DND-41 (cell line): ENCODE data around the gene TPPP3.

ENCODE experiments used
- EZH2 ChIP-seq: IDR thresholded peaks from 3 replicates; pipeline ENCODE4 v1.6.1; 2012; ENCODE audit warnings: borderline replicate concordance, low read depth, mild to moderate bottlenecking, moderate library complexity, low read length, inconsistent platforms; ENCODE audit not compliant: severe bottlenecking
- TF ChIP-seq, protein P1 (sequence below): IDR thresholded peaks from 2 replicates; pipeline ENCODE4 v1.5.1; 2012; ENCODE audit warnings: borderline replicate concordance, low read length, moderate library complexity, mild to moderate bottlenecking; ENCODE audit not compliant: poor library complexity, severe bottlenecking; ENCODE audit errors: extremely low read depth

DNA sequence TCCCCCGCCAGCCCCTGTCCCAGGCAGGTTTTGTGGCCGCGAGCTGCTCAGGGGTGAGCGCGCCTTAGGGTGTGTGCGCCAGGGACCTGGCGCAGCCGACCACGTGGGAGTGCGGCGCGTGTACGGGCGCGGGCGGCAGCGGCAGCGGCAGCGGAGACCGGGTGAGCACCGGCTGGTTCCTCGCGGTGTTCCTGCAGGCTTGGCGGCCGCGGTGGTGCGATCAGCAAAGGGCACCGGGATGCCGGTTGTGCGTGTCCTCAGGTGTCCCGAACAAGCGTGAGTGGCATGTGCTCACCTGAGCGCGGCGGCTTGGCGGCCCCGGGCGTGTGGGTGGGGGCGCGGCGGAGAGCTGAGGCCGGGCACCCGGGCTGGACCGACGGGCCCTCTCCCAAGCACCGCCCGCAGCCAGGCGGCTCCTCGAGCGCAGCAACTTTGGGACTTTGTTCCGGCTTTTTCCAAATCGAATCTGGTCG lies 37.2 kb upstream of the TPPP3 start:
- TF ChIP-seq, protein P1, sequence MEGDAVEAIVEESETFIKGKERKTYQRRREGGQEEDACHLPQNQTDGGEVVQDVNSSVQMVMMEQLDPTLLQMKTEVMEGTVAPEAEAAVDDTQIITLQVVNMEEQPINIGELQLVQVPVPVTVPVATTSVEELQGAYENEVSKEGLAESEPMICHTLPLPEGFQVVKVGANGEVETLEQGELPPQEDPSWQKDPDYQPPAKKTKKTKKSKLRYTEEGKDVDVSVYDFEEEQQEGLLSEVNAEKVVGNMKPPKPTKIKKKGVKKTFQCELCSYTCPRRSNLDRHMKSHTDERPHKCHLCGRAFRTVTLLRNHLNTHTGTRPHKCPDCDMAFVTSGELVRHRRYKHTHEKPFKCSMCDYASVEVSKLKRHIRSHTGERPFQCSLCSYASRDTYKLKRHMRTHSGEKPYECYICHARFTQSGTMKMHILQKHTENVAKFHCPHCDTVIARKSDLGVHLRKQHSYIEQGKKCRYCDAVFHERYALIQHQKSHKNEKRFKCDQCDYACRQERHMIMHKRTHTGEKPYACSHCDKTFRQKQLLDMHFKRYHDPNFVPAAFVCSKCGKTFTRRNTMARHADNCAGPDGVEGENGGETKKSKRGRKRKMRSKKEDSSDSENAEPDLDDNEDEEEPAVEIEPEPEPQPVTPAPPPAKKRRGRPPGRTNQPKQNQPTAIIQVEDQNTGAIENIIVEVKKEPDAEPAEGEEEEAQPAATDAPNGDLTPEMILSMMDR = no peak
- TF ChIP-seq EZH2 = peak; percentile 85
